SJSA1 (cell line): ENCODE results near the gene COBL. TPM values are rescaled to one million over a fixed set of nuclear protein-coding genes. Genes with fewer than 3 reads are reported as not detected.

ENCODE experiments used
- DNase-seq, 2 experiments: peaks; one replicate each; pipeline ENCODE4 v3.0.0-alpha.2; 2015 to 2020; ENCODE audit warnings: low spot score in 2 of 2, low read depth in 1 of 2
- H3K27ac ChIP-seq: fragments of 250-450 bp; sonication (Bioruptor Pico); 2 replicates; pipeline ENCODE4 v1.5.1; 2020; ENCODE audit warnings: mild to moderate bottlenecking, moderate library complexity
- H3K27me3 ChIP-seq: fragments of 250-450 bp; sonication (Bioruptor Pico); replicated peaks from 2 replicates; pipeline ENCODE4 v1.5.1; 2020; ENCODE audit warnings: mild to moderate bottlenecking, moderate library complexity
- H3K36me3 ChIP-seq: fragments of 250-450 bp; sonication (Bioruptor Pico); 2 replicates; pipeline ENCODE4 v1.5.1; 2020; ENCODE audit warnings: mild to moderate bottlenecking
- H3K4me1 ChIP-seq: fragments of 250-450 bp; sonication (Bioruptor Pico); replicated peaks from 2 replicates; pipeline ENCODE4 v1.6.1; 2021; ENCODE audit warnings: mild to moderate bottlenecking
- H3K4me3 ChIP-seq: fragments of 250-450 bp; sonication (Bioruptor Pico); 2 replicates; pipeline ENCODE4 v1.5.1; 2020; ENCODE audit warnings: mild to moderate bottlenecking
- H3K9me3 ChIP-seq: fragments of 250-450 bp; sonication (Bioruptor Pico); replicated peaks from 2 replicates; pipeline ENCODE4 v1.5.1; 2020; ENCODE audit warnings: mild to moderate bottlenecking
- total RNA-seq: library from RNA; depleted of rRNA; stranded (reverse); fragments of >200 nt; shearing (Covaris generic); gene quantifications from 2 replicates; pipeline ENCODE4 v1.2.3, GENCODE V29; 2014

COBL gene
- total RNA-seq, 1 experiment from 2014 or later: not detected

- Histone ChIP-seq H3K9me3 (no peaks in the 10 kb centered on the region), H3K27ac (no peak overlapping the region), H3K27me3 (no peaks in the 10 kb centered on the region), H3K36me3 (no peaks in the 10 kb centered on the region), H3K4me3 (no peak overlapping the region), H3K4me1 (no peaks in the 10 kb centered on the region)
- peak in 1 of 2 experiments; percentile 5 for DNase-seq
Observed at GRCh38 chr7:50982626-50983025, 334.0 kb downstream of the COBL start.

- DNase-seq: no peak
- no peaks in the 10 kb centered on the region for H3K9me3 ChIP-seq
- H3K27me3 ChIP-seq: no peaks in the 10 kb centered on the region
- no peaks in the 10 kb centered on the region for H3K4me1 ChIP-seq
- H3K27ac ChIP-seq: no peak overlapping the region
- H3K4me3 ChIP-seq: no peak overlapping the region
- no peaks in the 10 kb centered on the region for H3K36me3 ChIP-seq
Observed at GRCh38 chr7:50981743-50982142, 334.9 kb downstream of the COBL start.

- Histone ChIP-seq H3K27ac (no peak overlapping the region), H3K4me3 (no peak overlapping the region)
- DNase-seq: no peak
Observed at GRCh38 chr7:50980411-50980810, 336.2 kb downstream of the COBL start.

GRCh38 chr7:50978633-50979215, 337.9 kb downstream of the COBL start:
- Histone ChIP-seq H3K27me3 (no peaks in the 10 kb centered on the region), H3K4me3 (no peak overlapping the region), H3K27ac (no peak overlapping the region), H3K36me3 (no peaks in the 10 kb centered on the region), H3K9me3 (no peaks in the 10 kb centered on the region; the same call in 1 of the 2 replicates), H3K4me1 (no peaks in the 10 kb centered on the region)
- no peak for DNase-seq

More at GRCh38 chr7:50980411-50980810, 336.2 kb downstream of the COBL start:
- H3K9me3 ChIP-seq: no peaks in the 10 kb centered on the region; the same call in 1 of the 2 replicates
- no peaks in the 10 kb centered on the region for H3K4me1 ChIP-seq
- no peaks in the 10 kb centered on the region for H3K36me3 ChIP-seq
- no peaks in the 10 kb centered on the region for H3K27me3 ChIP-seq

GRCh38 chr7:50977421-50977820, 339.2 kb downstream of the COBL start:
- no peaks in the 10 kb centered on the region for H3K36me3 ChIP-seq
- no peaks in the 10 kb centered on the region for H3K27me3 ChIP-seq
- no peak overlapping the region for H3K4me3 ChIP-seq
- no peaks in the 10 kb centered on the region; the same call in 1 of the 2 replicates for H3K9me3 ChIP-seq
- DNase-seq: no peak
- H3K27ac ChIP-seq: no peak overlapping the region
- no peaks in the 10 kb centered on the region for H3K4me1 ChIP-seq

GRCh38 chr7:50976064-50976463, 340.5 kb downstream of the COBL start:
- Histone ChIP-seq H3K9me3 (no peaks in the 10 kb centered on the region; the same call in 1 of the 2 replicates), H3K27ac (no peak overlapping the region), H3K4me3 (no peak overlapping the region), H3K27me3 (no peaks in the 10 kb centered on the region), H3K4me1 (no peaks in the 10 kb centered on the region), H3K36me3 (no peaks in the 10 kb centered on the region)
- DNase-seq: no peak

- Histone ChIP-seq H3K4me1 (no peaks in the 10 kb centered on the region), H3K9me3 (no peaks in the 10 kb centered on the region; the same call in 1 of the 2 replicates), H3K27me3 (no peaks in the 10 kb centered on the region), H3K27ac (no peak overlapping the region), H3K36me3 (no peaks in the 10 kb centered on the region), H3K4me3 (no peak overlapping the region)
- DNase-seq: no peak
Observed at GRCh38 chr7:50974240-50974639, 342.4 kb downstream of the COBL start.

GRCh38 chr7:50973814-50974213, 342.8 kb downstream of the COBL start:
- Histone ChIP-seq H3K4me1 (no peaks in the 10 kb centered on the region), H3K27me3 (no peaks in the 10 kb centered on the region), H3K36me3 (no peaks in the 10 kb centered on the region), H3K27ac (no peak overlapping the region), H3K4me3 (no peak overlapping the region), H3K9me3 (no peaks in the 10 kb centered on the region; the same call in 1 of the 2 replicates)
- DNase-seq: no peak

GRCh38 chr7:50970092-50970491, 346.5 kb downstream of the COBL start:
- H3K27ac ChIP-seq: no peak overlapping the region
- no peaks in the 10 kb centered on the region for H3K4me1 ChIP-seq
- no peaks in the 10 kb centered on the region for H3K36me3 ChIP-seq
- H3K27me3 ChIP-seq: no peaks in the 10 kb centered on the region
- H3K4me3 ChIP-seq: no peak overlapping the region
- DNase-seq: no peak
- H3K9me3 ChIP-seq: no peaks in the 10 kb centered on the region
